Measurements from ENCODE around the gene POLR3B.
A peak's percentile ranks its signal among the peaks of the same experiment; 100 is the strongest.

The POLR3B gene

GRCh38 chr12:106522708-106523107 is 165.2 kb downstream of the POLR3B start:
- no peak for TF ChIP-seq CTCF (conservative IDR thresholded peaks at IDR 0.05; ENCODE audit: low read depth, low read length)
- peak; percentile 8 for DNase-seq (ENCODE audit: low read depth)
- no peak overlapping the region for H3K4me3 ChIP-seq (ENCODE audit: low read depth, low read length)

DNA sequence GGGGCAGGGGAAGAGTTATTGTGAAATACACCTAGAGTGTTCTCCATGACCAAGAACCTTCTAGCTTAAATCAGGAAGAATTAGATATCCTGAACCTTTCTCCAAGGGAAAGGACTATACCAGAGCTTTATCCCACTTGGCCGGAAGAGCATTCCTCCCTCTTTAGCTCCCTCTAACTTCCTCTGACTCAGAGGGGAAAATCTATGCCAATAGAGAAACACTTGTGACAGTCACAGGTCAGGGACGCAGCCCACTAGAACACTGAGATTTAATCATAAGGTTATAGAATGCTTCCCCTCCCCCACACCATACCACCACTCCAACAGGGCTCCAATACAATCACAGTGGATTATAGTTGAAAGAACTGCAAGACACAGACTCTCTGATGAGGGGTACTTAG is 169.8 kb downstream of the POLR3B start:
- no peak for TF ChIP-seq CTCF (conservative IDR thresholded peaks at IDR 0.05; ENCODE audit: low read depth, low read length)
- H3K4me3 ChIP-seq (ENCODE audit: low read depth, low read length), result no peak overlapping the region
- DNase-seq (ENCODE audit: low read depth), result peak; percentile 5

- no peak overlapping the region for H3K4me3 ChIP-seq (ENCODE audit: low read depth, low read length)
- DNase-seq (ENCODE audit: low read depth), result no peak
- no peak for TF ChIP-seq CTCF (conservative IDR thresholded peaks at IDR 0.05; ENCODE audit: low read depth, low read length)
Measured at GRCh38 chr12:106541201-106541600, 183.7 kb downstream of the POLR3B start.

DNA sequence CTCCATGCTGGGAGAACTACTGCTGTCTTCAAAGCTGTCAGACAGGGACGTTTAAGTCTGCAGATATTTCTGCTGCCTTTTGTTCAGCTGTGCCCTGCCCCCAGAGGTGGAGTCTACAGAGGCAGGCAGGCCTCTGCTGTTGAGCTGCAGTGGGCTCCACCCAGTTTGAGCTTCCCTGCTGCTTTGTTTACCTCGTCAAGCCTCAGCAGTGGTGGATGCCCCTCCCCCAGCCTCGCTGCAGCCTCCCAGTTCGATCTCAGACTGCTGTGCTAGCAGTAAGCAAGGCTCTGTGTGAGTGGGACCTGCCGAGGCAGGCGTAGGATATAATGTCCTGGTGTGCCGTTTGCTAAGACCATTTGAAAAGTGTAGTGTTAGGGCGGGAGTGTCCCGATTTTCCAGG is 193.9 kb downstream of the POLR3B start:
- no peak overlapping the region for H3K4me3 ChIP-seq (ENCODE audit: low read depth, low read length)
- no peak for TF ChIP-seq CTCF (conservative IDR thresholded peaks at IDR 0.05; ENCODE audit: low read depth, low read length)
- no peak for DNase-seq (ENCODE audit: low read depth)

DNA sequence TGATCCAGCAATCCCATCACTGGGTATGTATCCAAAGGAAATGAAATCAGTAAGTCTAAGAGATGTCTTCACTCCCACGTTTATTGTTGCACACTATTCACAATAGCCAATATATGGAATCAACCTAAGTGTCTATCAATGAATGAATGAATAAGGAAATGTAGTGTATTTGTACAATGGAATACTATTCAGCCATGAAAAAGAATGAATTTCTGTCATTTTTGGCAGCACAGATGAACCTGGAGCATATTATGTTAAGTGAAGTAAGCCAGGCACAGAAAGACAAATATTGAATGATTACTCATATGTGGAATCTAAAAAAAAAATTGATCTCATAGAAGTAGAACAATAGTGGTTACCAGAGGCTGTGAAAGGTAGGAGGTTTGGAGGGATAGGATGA is 194.7 kb downstream of the POLR3B start:
- H3K4me3 ChIP-seq (ENCODE audit: low read depth, low read length), result no peak overlapping the region
- DNase-seq (ENCODE audit: low read depth), result no peak
- TF ChIP-seq CTCF (conservative IDR thresholded peaks at IDR 0.05; ENCODE audit: low read depth, low read length), result no peak
